ENCODE results near the gene SUN1.
A peak's percentile ranks its signal among the peaks of the same experiment; 100 is the strongest.

SUN1 gene

GRCh38 chr7:879706-880105 is 47.4 kb downstream of the SUN1 start:
- DNase-seq = no peak

DNA sequence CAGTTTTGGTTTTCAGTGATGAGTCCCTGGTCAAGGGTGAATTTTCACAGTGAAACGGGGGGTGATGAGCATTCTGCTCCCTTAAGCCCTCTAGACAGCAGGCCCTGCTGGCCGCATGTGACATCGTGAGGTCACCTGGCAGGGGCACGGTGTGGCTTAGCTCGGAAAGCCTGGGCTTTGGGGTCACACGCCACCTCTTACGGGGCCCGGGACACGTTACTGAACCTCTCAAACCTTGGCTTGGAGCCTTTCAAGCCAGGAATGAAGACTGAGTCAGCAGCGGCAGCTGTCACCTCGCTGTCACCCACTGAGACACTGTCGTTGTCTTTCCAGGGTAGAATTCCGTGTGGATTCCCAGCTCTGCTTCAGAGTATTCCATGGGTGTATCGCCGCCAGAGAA is 48.2 kb downstream of the SUN1 start:
- no peak for DNase-seq

DNA sequence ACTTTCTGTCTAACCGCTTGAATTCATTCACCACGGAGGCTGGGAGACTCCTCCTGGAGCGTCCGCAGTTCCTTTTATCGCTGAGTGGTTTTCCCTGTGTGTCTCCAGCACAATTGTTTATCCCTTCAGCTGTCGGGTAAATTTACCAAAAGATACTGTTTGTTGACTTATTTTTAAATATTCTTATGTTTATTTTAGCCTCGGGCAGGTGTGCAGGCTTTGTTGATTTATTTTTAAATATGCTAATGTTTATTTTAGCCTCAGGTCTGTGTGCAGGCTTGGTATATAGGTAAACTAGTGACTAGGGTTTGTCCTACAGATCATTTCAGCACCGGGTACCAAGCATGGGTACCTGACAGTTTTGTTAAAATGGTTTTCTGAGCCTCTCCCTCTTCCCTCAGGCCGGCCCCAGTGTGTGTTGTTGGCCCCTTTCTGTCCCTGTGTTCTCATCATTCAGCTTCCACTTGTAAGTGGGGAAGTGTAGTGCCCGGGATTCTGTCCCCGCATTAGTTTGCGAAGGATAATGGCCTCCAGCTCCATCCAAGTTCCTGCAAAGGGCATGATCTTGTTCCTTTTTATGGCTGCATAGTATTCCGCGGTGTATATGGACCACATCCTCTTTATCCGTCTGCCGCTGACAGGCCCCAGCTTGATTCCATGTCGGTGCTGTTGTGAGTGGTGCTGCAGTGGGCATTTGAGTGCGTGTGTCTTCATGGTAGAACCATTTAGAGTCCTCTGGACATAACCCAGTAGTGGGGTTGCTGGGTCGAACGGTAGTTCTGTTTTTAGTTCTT is 49.4 kb downstream of the SUN1 start:
- peak; percentile 33 for DNase-seq

DNA sequence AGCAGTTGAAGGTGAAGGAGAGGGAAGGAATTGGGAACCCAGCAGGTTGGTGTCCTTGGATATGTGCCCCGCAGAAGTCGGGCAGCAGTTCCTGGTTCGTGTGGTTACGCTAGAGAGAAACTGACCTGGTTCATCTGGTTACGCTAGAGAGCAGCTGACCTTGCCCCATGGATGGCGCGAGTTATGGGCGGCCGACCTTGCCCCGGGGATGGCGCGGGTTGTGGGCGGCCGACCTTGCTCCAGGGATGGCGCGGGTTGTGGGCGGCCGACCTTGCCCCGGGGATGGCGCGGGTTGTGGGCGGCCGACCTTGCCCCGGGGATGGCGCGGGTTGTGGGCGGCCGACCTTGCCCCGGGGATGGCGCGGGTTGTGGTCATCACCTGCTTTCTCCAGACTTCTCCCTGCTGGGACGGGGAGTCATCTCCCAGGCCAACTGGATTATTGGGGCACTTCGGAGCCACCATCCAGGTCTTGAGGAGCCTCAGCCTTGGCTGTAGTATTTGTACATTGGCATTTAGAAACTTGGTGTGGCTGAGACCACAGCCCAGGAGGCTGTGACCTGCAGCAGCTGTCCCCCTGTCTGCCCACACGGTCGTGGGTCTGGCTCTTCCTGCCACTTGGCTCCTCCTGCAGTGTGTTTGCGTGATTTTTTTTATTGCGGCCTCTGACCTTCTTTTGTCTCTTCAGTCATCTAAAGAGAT is 50.2 kb downstream of the SUN1 start:
- DNase-seq = no peak

DNA sequence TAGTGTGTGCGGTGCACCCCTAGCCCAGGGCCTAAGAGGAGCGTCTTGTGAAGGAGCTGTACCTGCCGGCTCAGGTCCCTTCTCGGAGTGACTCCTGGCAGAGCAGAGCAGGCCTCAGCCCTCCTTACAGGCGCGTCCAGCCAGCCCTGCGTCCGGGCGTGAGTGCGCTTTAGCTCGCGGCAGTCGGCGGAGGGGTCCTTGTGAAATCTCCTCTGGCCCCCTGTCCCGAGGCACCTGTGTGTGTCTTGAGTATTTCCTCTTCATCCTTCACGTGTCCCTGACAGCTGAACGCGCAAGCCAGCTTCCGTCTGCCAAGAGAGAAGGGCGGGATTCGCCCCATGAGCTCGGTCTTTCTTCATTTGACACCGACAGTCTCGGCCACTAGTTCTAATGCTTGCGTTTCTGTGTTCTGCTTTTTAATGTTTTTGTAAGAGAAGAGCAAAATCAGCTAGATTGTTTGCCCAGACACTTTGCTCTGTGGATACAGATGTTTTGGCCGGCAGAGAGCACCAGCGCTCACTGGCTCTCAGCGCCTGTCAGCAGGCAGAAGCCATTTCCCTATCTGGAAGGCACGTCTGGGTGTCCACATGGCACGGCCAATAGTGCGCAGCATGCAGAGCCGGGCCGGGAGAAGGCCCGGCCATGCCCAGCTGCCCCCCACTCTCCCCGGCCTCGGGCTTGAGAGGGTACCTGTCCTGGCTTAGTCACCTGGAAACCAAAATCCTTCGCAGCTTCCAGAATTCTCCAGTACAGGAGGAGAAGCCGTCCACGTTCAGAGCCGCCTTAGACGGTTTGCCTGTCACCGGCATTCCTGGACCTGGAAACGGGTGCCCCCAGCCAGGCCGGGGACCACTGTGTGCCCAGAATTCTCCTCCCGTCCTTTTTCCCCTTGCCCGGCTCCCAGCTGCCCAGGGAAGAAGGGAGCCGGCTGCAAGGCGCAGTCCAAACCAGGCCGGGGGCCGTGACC is 51.1 kb downstream of the SUN1 start:
- no peak for DNase-seq

- DNase-seq = no peak
These were observed 52.1 kb downstream of the SUN1 start for GRCh38 chr7:884191-885003.

GRCh38 chr7:885261-885892 is 53.1 kb downstream of the SUN1 start:
- no peak for DNase-seq

GRCh38 chr7:885893-886625 is 53.8 kb downstream of the SUN1 start:
- no peak for DNase-seq

DNA sequence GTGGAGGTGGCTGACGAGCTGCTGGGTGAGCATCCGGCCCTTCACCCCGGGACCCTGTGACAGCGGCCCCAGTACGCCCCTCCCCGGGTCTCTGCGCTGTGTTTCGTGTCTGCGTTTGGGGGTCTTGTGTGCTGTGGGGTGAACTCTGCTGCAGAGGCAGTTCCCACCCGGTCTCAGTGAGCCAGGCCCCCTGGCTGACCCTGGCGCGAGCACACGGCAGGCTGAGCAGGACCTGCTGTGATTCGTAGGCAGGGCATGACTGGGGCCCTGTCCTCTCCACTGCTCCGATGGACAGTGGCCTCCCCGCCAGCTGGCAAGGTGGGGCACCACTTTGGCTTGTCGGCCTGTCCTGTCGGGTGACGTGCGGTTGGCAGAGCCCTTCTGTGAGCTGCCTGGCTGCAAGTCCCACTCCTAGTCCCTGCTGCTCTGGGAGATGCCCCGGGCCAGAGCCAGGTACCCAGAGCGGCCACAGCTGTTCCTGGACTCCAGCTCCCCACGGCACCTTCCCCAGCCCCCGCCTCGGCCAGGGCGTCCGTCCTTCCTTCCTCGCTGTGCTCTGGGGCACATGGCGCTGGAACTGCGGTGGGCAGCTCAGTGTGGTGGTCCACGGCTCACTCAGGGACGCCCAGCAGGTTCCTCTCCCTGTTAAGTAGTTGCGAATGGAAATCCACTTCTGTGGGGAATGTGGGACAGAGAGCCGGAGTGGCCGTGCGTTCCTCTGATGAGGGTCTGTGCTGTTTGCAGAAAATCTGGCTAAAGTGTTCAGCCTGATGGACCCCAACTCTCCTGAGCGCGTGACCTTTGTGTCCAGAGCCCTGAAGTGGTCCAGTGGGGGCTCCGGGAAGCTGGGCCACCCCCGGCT is 54.6 kb downstream of the SUN1 start:
- DNase-seq = no peak

DNA sequence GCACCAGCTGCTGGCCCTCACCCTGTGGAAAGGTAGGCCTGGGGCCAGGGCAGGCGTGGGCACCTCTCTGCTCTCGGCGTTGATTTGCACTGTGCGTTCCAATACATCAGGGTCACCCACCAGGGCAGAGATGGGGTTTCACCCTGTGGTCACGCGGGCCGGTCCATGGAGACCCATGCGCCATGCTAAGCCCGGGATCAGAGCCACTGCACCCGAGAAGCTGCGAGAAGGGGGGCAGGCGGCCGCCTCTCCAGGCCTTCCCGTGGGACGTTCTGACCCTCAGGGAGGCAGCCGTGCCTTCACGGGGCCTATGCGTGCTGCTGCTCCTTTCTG is 55.2 kb downstream of the SUN1 start:
- DNase-seq = no peak

DNA sequence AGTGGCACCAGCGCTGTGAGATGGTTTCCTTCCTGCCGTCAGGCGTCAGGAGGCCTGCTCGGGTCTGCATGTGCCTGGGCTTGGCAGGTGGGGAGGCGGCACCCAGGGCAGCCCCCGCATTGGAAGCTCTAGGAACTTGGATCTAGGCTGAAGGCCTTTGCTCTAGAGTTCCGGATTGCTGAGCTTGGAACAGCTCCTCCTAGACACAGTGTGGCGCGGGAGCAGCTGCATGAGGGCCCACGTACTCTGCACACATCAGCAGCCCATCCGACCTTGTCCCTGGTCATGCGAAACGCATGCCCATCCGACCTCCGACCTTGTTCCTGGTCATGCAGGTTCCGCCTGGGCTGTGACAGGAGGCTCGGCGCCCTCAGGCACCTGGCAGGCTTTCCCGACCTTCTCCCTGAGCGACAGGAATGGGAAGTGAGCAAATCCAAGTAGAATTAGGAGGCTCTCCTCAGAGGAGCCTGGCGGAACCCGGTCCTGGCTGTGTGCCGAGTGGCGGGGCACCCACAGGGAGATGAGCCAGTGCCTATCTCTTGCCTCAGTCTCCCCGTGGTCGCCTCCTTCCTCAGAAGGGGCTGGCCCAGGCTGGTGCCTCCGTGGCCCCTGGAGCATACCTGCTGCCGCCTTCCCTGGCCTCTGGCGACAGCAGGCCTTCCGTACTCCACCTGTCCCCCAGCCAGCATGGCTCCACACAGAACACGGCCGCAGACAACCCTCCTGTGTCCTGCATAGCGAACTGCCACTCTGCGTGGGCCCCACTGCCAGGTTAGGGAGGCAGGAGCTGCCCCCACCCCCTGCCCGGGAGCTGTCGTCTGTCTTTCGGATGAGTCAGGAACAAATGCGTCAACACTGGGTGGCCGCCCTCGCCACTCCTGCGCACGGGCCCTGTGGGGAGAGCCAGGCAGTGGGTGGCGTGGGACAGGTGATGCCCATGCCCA is 56.1 kb downstream of the SUN1 start:
- no peak for DNase-seq

DNA sequence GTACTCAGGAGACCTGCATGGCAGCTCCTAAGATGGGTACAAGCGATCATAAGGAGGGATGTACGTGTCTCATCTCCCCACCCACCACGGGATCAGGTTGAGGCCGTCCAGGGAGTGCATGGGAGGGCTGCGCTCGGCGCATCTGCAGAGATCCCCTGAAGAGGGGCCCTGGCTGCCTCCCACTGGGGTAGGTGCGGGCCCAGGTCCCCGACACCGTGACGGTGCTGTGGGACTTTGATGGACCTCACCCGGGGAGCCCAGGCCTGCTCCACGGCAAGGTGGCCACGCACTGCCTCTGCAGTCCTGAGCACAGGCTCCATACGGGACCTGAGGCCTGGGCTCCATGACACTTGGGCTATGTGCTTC is 56.7 kb downstream of the SUN1 start:
- DNase-seq = no peak

DNA sequence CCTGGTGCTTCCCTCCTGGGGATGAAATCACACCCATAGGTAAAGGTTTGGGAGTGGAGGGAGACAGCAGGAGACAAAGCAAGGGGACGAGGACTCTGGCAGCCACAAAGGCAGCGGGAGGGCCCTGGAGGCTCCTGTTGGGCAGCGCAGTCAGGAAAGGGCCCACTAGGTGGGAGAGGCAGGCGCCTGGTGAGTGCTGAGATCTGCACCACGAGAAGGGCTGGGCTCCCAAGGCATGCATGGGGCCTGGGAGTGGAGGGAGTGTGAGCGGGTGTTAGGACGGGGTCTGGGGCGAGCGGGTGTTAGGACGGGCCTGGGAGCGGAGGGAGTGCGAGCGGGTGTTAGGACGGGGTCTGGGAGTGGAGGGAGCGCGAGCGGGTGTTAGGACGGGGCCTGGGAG is 57.1 kb downstream of the SUN1 start:
- no peak for DNase-seq

DNA sequence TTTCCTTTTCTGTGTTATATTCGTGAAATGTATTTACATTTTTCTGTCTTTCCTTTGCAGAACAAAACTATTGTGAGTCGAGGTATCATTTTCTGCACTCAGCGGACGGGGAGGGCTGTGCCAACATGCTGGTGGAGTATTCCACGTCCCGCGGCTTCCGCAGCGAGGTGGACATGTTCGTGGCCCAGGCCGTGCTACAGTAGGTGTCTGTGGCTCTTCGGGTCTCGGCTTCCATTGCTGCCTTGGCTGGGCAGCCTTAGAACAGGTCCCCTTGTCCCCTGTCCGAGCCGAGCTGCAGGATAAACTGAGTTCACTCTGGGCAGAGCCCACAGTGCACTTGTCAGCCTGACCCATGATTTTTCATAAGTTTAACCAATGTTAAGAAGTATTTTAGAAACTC is 58.6 kb downstream of the SUN1 start:
- no peak for DNase-seq

GRCh38 chr7:891291-891690 is 59.0 kb downstream of the SUN1 start:
- DNase-seq = no peak

GRCh38 chr7:891805-892204 is 59.5 kb downstream of the SUN1 start:
- no peak for DNase-seq

- no peak for DNase-seq
These were observed 60.6 kb downstream of the SUN1 start for GRCh38 chr7:892648-893593.

- no peak for DNase-seq
These were observed 61.4 kb downstream of the SUN1 start for GRCh38 chr7:893686-894085.

Measured in COR-L47 (cell line).